Thymus (tissue), 11 donors: Measurements from ENCODE around the gene RAB3GAP2. TPM values are rescaled to one million over a fixed set of nuclear protein-coding genes. Genes with fewer than 3 reads are reported as not detected.
"Not testable (repeated sequence)": the region's sequence is repeated elsewhere in the genome, so short reads cannot be mapped to it uniquely, and the experiment has no call there.

Experiments used
- DNase-seq, 9 donors: peaks; one replicate each; pipeline ENCODE4 v3.0.0-alpha.2; 2013; ENCODE audit warnings: low spot score in 9 of 9, low read depth in 6 of 9, missing footprints in 1 of 9
- H3K27ac ChIP-seq, 2 donors: one replicate each; pipeline ENCODE4 v1.5.1; 2013; ENCODE audit warnings: control low read depth in 1 of 2, low read depth in 1 of 2, low read length in 1 of 2, mild to moderate bottlenecking in 1 of 2, moderate library complexity in 1 of 2
- H3K27me3 ChIP-seq, 2 donors: one replicate each; pipeline ENCODE4 v1.5.1; 2013; ENCODE audit warnings: low read length in 1 of 2; ENCODE audit not compliant: control insufficient read depth in 2 of 2, insufficient read depth in 1 of 2
- H3K36me3 ChIP-seq, 2 donors: one replicate each; pipeline ENCODE4 v1.5.1; 2013; ENCODE audit warnings: low read length in 1 of 2, mild to moderate bottlenecking in 1 of 2, moderate library complexity in 1 of 2; ENCODE audit not compliant: control insufficient read depth in 2 of 2, insufficient read depth in 2 of 2
- H3K4me1 ChIP-seq, 2 donors: one replicate each; pipeline ENCODE4 v1.5.1; 2013; ENCODE audit warnings: low read length in 2 of 2; ENCODE audit not compliant: control insufficient read depth in 2 of 2, insufficient read depth in 2 of 2
- H3K4me3 ChIP-seq, 2 donors: one replicate each; pipeline ENCODE4 v1.5.1; 2013; ENCODE audit warnings: low read length in 2 of 2, control low read depth in 1 of 2, mild to moderate bottlenecking in 1 of 2
- H3K9me3 ChIP-seq, 2 donors: one replicate each; pipeline ENCODE4 v1.5.1; 2013; ENCODE audit warnings: low read length in 1 of 2, mild to moderate bottlenecking in 1 of 2; ENCODE audit not compliant: control insufficient read depth in 2 of 2, insufficient read depth in 1 of 2
- WGBS: extraction: QIAGEN DNeasy Blood & Tissue Kit; methylation state at CpG from one replicate; pipeline ENCODE4 v1.1.7; 2013; 5-methylcytosine and 5-hydroxymethylcytosine counted together
- polyA plus RNA-seq: library from polyadenylated mRNA; stranded (reverse); fragments of 200-250 nt; gene quantifications from one replicate; pipeline ENCODE4 v1.2.3, GENCODE V29; 2013
- total RNA-seq: library from RNA; stranded (reverse); fragments of 120-200 nt; gene quantifications from one replicate; pipeline ENCODE4 v1.2.4, GENCODE V29; 2013
- donor health status: healthy.

Gene RAB3GAP2
- total and polyA plus RNA-seq, 2 donors: 14.4 to 19.6 TPM

- not testable (repeated sequence) for DNase-seq, H3K27me3 ChIP-seq, H3K27ac ChIP-seq, H3K4me3 ChIP-seq, H3K4me1 ChIP-seq
- Histone ChIP-seq H3K9me3 (peaks cover 8 to 20% of the 10 kb centered on the region in 2 donors), H3K36me3 (peaks cover 20 to 25% of the 10 kb centered on the region in 2 donors)
- whole genome bisulfite sequencing: 98% methylated on average over 12 of the region's 12 CpGs
Observed at GRCh38 chr1:220253290-220253689, 19.0 kb downstream of the RAB3GAP2 start.

- Histone ChIP-seq H3K27ac (no peak overlapping the region), H3K4me1 (no peaks in the 10 kb centered on the region), H3K9me3 (peaks cover 8 to 20% of the 10 kb centered on the region in 2 donors), H3K4me3 (no peak overlapping the region), H3K27me3 (no peaks in the 10 kb centered on the region), H3K36me3 (peaks cover 20 to 25% of the 10 kb centered on the region in 2 donors)
- no peak for DNase-seq
Observed at GRCh38 chr1:220251272-220251671, 21.0 kb downstream of the RAB3GAP2 start.

GRCh38 chr1:220250681-220251080, 21.6 kb downstream of the RAB3GAP2 start:
- Histone ChIP-seq H3K27ac (no peak overlapping the region), H3K27me3 (no peaks in the 10 kb centered on the region), H3K9me3 (peaks cover 8 to 20% of the 10 kb centered on the region in 2 donors), H3K36me3 (peaks cover 20 to 25% of the 10 kb centered on the region in 2 donors), H3K4me1 (no peaks in the 10 kb centered on the region), H3K4me3 (no peak overlapping the region)
- no peak for DNase-seq

- no peaks in the 10 kb centered on the region for H3K27me3 ChIP-seq
- WGBS: 100% methylated on average over 1 of the region's 1 CpG
- H3K36me3 ChIP-seq: peaks cover 20 to 25% of the 10 kb centered on the region in 2 donors
- H3K9me3 ChIP-seq: peaks cover 8 to 20% of the 10 kb centered on the region in 2 donors
- H3K4me3 ChIP-seq: no peak overlapping the region
- DNase-seq: no peak
- no peak overlapping the region for H3K27ac ChIP-seq
- H3K4me1 ChIP-seq: no peaks in the 10 kb centered on the region
Observed at GRCh38 chr1:220249522-220249921, 22.7 kb downstream of the RAB3GAP2 start.

- whole genome bisulfite sequencing: 98% methylated on average over 3 of the region's 3 CpGs
- not testable (repeated sequence) for H3K4me1 ChIP-seq, H3K4me3 ChIP-seq, H3K27me3 ChIP-seq, H3K27ac ChIP-seq, DNase-seq
- Histone ChIP-seq H3K9me3 (peaks cover 8 to 20% of the 10 kb centered on the region in 2 donors), H3K36me3 (peaks cover 20 to 25% of the 10 kb centered on the region in 2 donors)
Observed at GRCh38 chr1:220248715-220249265, 23.5 kb downstream of the RAB3GAP2 start.

- H3K27ac ChIP-seq, H3K36me3 ChIP-seq, H3K4me1 ChIP-seq, DNase-seq, H3K4me3 ChIP-seq, H3K27me3 ChIP-seq: not testable (repeated sequence)
- H3K9me3 ChIP-seq: peaks cover 6 to 12% of the 10 kb centered on the region in 2 donors
- 97% methylated on average over 5 of the region's 6 CpGs for WGBS
Observed at GRCh38 chr1:220245900-220246299, 26.4 kb downstream of the RAB3GAP2 start.

- Histone ChIP-seq H3K36me3 (no peaks in the 10 kb centered on the region), H3K27me3 (no peaks in the 10 kb centered on the region), H3K27ac (no peak overlapping the region), H3K4me3 (no peak overlapping the region), H3K4me1 (no peaks in the 10 kb centered on the region), H3K9me3 (no peaks in the 10 kb centered on the region)
- no peak for DNase-seq
- 84% methylated on average over 2 of the region's 2 CpGs for WGBS
Observed at GRCh38 chr1:220243947-220244346, 28.3 kb downstream of the RAB3GAP2 start.

- Histone ChIP-seq H3K4me1 (no peaks in the 10 kb centered on the region), H3K9me3 (no peaks in the 10 kb centered on the region), H3K4me3 (no peak overlapping the region), H3K27me3 (no peaks in the 10 kb centered on the region), H3K36me3 (no peaks in the 10 kb centered on the region), H3K27ac (no peak overlapping the region)
- 89% methylated on average over 2 of the region's 2 CpGs for WGBS
- DNase-seq: no peak
Observed at GRCh38 chr1:220241072-220241663, 31.1 kb downstream of the RAB3GAP2 start.

- 95% methylated on average over 3 of the region's 3 CpGs for WGBS
- no peak overlapping the region for H3K4me3 ChIP-seq
- no peak for DNase-seq
Observed at GRCh38 chr1:220239966-220240365, 32.3 kb downstream of the RAB3GAP2 start.

More at GRCh38 chr1:220239966-220240365, 32.3 kb downstream of the RAB3GAP2 start:
- H3K9me3 ChIP-seq: no peaks in the 10 kb centered on the region
- H3K4me1 ChIP-seq: no peaks in the 10 kb centered on the region
- H3K27ac ChIP-seq: no peak overlapping the region
- no peaks in the 10 kb centered on the region for H3K27me3 ChIP-seq
- no peaks in the 10 kb centered on the region for H3K36me3 ChIP-seq
